Measurements from ENCODE around the gene LITAF.

DNA sequence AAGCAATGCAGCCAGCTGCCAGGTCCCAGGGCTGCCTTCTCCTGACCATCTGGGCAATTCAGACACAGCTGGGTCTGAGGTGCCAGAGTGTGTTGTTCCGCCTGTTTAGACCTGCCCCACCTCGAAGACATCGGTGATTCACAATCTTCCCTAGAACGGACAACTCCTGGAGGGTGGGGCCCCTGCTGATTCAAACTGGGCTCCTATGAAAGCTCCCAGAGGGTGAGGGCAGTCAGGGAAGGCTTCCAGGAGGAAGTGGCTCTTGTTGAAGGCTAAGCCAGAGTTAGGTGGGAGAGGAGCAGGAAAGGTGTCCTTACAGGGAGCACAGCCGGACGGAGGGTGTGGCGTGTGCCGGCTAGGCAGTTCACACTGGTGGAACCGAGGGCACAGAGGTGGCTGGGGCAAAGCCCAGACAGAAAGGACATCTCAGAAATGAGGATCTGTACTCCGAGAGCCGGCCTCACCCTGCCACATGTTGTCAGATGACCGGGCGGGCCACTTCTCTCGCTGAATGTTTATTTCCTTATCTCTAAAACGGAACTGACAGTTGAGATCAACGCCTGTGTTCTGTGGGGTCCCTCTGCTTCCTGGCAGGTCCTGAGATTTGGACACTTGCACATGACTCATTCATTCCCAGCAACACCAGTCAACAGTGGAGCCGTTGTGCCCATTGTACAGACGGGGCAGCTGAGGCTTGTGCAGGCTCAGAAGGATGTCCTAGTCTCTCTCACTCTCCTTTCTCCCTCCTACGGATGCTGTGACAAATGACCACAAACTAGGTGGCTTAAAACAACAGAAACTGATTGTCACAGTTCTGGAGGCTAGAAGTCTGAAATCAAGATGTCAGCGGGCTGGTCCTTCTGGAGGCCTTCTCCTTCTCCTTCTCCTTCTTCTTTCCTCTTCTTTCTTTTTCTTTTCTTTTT lies 26.9 kb upstream of the LITAF start:
- TF ChIP-seq, protein P1, sequence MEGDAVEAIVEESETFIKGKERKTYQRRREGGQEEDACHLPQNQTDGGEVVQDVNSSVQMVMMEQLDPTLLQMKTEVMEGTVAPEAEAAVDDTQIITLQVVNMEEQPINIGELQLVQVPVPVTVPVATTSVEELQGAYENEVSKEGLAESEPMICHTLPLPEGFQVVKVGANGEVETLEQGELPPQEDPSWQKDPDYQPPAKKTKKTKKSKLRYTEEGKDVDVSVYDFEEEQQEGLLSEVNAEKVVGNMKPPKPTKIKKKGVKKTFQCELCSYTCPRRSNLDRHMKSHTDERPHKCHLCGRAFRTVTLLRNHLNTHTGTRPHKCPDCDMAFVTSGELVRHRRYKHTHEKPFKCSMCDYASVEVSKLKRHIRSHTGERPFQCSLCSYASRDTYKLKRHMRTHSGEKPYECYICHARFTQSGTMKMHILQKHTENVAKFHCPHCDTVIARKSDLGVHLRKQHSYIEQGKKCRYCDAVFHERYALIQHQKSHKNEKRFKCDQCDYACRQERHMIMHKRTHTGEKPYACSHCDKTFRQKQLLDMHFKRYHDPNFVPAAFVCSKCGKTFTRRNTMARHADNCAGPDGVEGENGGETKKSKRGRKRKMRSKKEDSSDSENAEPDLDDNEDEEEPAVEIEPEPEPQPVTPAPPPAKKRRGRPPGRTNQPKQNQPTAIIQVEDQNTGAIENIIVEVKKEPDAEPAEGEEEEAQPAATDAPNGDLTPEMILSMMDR (IDR thresholded peaks at IDR 0.05): no peak
- TF ChIP-seq POLR2A (IDR thresholded peaks at IDR 0.05): no peak

Measured in adrenal gland (tissue), 5 donors.